GM23248 (cell line): ENCODE data around the gene PTCHD1. TPM values are rescaled to one million over a fixed set of nuclear protein-coding genes. Genes with fewer than 3 reads are reported as not detected.

ENCODE experiments used
- DNase-seq: peaks from one replicate; pipeline ENCODE4 v3.0.0-alpha.2; 2015
- H2AFZ ChIP-seq: fragments of 200-600 bp; sonication (generic); 2 replicates; pipeline ENCODE4 v1.6.1; 2016; ENCODE audit warnings: antibody characterized with exemption
- H3F3A ChIP-seq: fragments of 200-600 bp; sonication (generic); 2 replicates; pipeline ENCODE4 v1.6.1; 2016; ENCODE audit warnings: mild to moderate bottlenecking, antibody characterized with exemption, mixed run types; ENCODE audit not compliant: insufficient read depth
- H3K27ac ChIP-seq: fragments of 200-600 bp; sonication (generic); 2 replicates; pipeline ENCODE4 v1.5.1; 2016; ENCODE audit warnings: mild to moderate bottlenecking
- H3K27me3 ChIP-seq: fragments of 200-600 bp; sonication (generic); replicated peaks from 2 replicates; pipeline ENCODE4 v1.6.1; 2016; ENCODE audit warnings: mild to moderate bottlenecking; ENCODE audit not compliant: insufficient read depth
- H3K36me3 ChIP-seq: fragments of 200-600 bp; sonication (generic); 2 replicates; pipeline ENCODE4 v1.6.1; 2016; ENCODE audit warnings: low read depth, mild to moderate bottlenecking
- H3K4me1 ChIP-seq: fragments of 200-600 bp; sonication (generic); 2 replicates; pipeline ENCODE4 v1.6.1; 2016; ENCODE audit warnings: mild to moderate bottlenecking; ENCODE audit not compliant: insufficient read depth
- H3K4me2 ChIP-seq: fragments of 200-600 bp; sonication (generic); one replicate; pipeline ENCODE4 v1.6.1; 2016; ENCODE audit warnings: mild to moderate bottlenecking; ENCODE audit not compliant: unreplicated experiment
- H3K4me3 ChIP-seq: fragments of 200-600 bp; sonication (generic); 2 replicates; pipeline ENCODE4 v1.5.1; 2016; ENCODE audit warnings: mild to moderate bottlenecking
- H3K79me2 ChIP-seq: fragments of 200-600 bp; sonication (generic); 2 replicates; pipeline ENCODE4 v1.6.1; 2016; ENCODE audit warnings: mild to moderate bottlenecking; ENCODE audit not compliant: insufficient read depth
- H3K9ac ChIP-seq: fragments of 200-600 bp; sonication (generic); 2 replicates; pipeline ENCODE4 v1.6.1; 2016; ENCODE audit warnings: mild to moderate bottlenecking
- H3K9me2 ChIP-seq: fragments of 200-600 bp; sonication (generic); 2 replicates; pipeline ENCODE4 v1.6.1; 2016; ENCODE audit warnings: mixed run types, mild to moderate bottlenecking, moderate library complexity; ENCODE audit not compliant: insufficient read depth
- H3K9me3 ChIP-seq: fragments of 200-600 bp; sonication (generic); one replicate; pipeline ENCODE4 v1.6.1; 2017; ENCODE audit warnings: low read depth
- H4K20me1 ChIP-seq: fragments of 200-600 bp; sonication (generic); 2 replicates; pipeline ENCODE4 v1.6.0; 2016; ENCODE audit not compliant: insufficient read depth
- EZH2 ChIP-seq: fragments of 200-600 bp; sonication (generic); IDR thresholded peaks from 2 replicates; pipeline ENCODE4 v1.6.1; 2018; ENCODE audit warnings: antibody characterized with exemption, mild to moderate bottlenecking; ENCODE audit not compliant: insufficient read depth, poor library complexity, severe bottlenecking
- EZH2phosphoT487 ChIP-seq: fragments of 200-600 bp; sonication (generic); IDR thresholded peaks from 2 replicates; pipeline ENCODE4 v1.6.1; 2018; ENCODE audit warnings: antibody characterized with exemption, moderate library complexity, mild to moderate bottlenecking, low read depth; ENCODE audit not compliant: insufficient read depth
- WGBS, 2 experiments: methylation state at CpG; one replicate each; pipeline ENCODE4 v1.1.6; 2015 to 2017; ENCODE audit warnings: low lambda C conversion rate in 2 of 2, low coverage in 1 of 2; ENCODE audit errors: missing lambda C conversion rate in 2 of 2; 5-methylcytosine and 5-hydroxymethylcytosine counted together
- in situ Hi-C: fragments of 300-500 bp; cut with MboI; formaldehyde crosslinking; loops from 2 replicates; pipeline ENCODE4 v1.15.0; 2020
- polyA plus RNA-seq: library from polyadenylated mRNA; unstranded; fragments of >200 nt; fragmentation: Nextera tagmentation; extraction: Ambion mirVana; gene quantifications from 2 replicates; pipeline ENCODE4 v1.2.1, GENCODE V29; 2016
- total RNA-seq: library from RNA; depleted of rRNA; stranded (reverse); fragments of >200 nt; shearing (Covaris generic); gene quantifications from 2 replicates; pipeline ENCODE4 v1.2.3, GENCODE V29; 2014

Gene PTCHD1
- total and polyA plus RNA-seq, 2 experiments from 2014 or later: not detected

DNA sequence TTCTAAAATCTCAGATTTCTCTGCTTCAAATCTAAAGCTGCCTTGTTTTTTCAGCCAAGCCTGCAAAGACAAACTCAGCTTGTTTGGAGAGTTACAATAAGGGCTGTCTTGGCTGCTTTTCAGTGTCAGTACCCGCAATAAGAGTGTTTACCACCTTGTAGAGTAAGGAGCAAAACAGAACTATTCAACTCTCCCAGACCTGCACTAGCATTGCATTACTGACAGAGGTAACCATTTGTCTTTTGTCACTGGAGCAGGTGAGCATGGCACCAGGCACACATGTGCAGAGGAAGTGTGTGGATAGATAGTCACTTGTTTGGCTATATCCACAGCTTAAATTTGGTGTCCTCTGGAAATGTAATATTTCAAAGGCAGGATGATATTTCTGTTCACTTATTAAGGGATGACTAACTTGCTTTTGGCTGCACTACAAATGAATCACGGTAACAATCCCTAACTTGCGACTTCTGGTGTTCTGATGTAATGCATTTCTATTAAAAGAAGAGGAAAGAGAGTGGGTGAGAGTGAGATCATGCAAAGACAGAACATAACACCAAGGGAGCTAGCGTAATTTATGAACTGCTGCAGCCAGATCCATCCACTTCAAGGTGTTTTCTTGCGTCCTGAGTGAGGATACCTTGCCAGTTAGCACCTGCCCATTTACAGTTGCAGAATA, 38.6 kb downstream of the PTCHD1 start:
- Histone ChIP-seq H3K27me3 (no peaks in the 10 kb centered on the region; the same call in 1 of the 2 replicates), H3F3A (0 out of 2 replicates have a peak, but pooled peaks cover 4% of the 10 kb centered on the region), H3K9me2 (no peaks in the 10 kb centered on the region), H4K20me1 (no peaks in the 10 kb centered on the region), H3K4me2 (peak overlapping the region; percentile 48), H3K79me2 (no peaks in the 10 kb centered on the region), H2AFZ (no peak overlapping the region), H3K9ac (no peak overlapping the region), H3K36me3 (no peaks in the 10 kb centered on the region), H3K4me1 (peaks cover 4% of the 10 kb centered on the region), H3K27ac (no peak overlapping the region), H3K9me3 (no peaks in the 10 kb centered on the region), H3K4me3 (no peak overlapping the region)
- TF ChIP-seq EZH2phosphoT487: no peak
- TF ChIP-seq EZH2: no peak
- in situ Hi-C loops: no loop called here
- 2% methylated on average over 5 of the region's 5 CpGs for WGBS, 2 experiments
- DNase-seq: peak; percentile 81

DNA sequence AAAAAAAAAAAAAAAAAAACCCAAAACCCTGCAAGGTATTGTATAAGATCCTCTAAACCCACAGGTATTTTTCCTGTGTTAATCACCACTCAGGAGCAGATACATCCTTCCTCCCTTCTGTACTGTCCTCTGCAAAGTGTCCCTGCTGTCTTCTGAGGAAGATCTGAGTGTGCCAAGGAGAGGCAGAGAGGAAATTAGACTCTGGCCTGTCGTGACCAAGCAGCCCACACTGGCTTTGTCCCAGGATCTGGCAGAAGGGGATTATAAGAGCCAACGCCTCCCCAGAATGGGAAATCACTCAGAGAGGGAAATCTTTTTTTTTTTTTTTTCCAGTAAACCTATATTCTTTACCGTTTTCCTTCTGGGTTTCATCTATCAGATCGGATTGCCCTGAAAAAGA, 39.6 kb downstream of the PTCHD1 start:
- H3K27ac ChIP-seq: no peak overlapping the region
- peak; percentile 2 for DNase-seq

DNA sequence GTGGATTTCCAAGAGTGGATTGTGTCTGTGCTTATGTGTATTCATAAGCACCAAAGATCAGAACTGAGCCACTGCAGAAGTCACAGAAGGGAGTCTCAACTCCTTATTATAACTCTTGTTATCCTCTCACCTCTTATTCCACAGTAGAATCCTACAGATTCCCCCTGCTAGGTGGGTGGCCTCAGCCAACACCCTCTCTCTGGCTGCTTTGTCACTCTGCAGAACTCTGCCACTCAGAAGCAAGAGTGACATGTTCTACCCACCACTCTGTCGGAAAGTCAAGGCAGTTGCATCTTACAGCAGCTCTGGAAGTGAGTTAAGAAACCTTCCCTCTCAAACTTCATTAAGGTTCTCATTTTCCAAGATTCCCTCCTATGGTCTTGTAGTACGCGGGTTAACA, 41.9 kb downstream of the PTCHD1 start:
- WGBS, 2 experiments: 57 to 59% methylated on average over 3 of the region's 3 CpGs

More for the DNA sequence above, 39.6 kb downstream of the PTCHD1 start:
- Histone ChIP-seq H3F3A (0 out of 2 replicates have a peak, but pooled peaks cover 4% of the 10 kb centered on the region), H3K27me3 (no peaks in the 10 kb centered on the region; the same call in 1 of the 2 replicates), H3K4me3 (no peak overlapping the region), H3K79me2 (no peaks in the 10 kb centered on the region), H3K9me2 (no peaks in the 10 kb centered on the region), H3K4me2 (no peak overlapping the region), H3K9ac (no peak overlapping the region), H3K36me3 (no peaks in the 10 kb centered on the region), H2AFZ (no peak overlapping the region), H4K20me1 (no peaks in the 10 kb centered on the region), H3K4me1 (peaks cover 4% of the 10 kb centered on the region), H3K9me3 (no peaks in the 10 kb centered on the region)
- TF ChIP-seq EZH2phosphoT487 (no peak), EZH2 (no peak)
- in situ Hi-C loops: no loop called here
- 31 to 51% methylated on average over 3 to 4 of the region's 4 CpGs for WGBS, 2 experiments

DNA sequence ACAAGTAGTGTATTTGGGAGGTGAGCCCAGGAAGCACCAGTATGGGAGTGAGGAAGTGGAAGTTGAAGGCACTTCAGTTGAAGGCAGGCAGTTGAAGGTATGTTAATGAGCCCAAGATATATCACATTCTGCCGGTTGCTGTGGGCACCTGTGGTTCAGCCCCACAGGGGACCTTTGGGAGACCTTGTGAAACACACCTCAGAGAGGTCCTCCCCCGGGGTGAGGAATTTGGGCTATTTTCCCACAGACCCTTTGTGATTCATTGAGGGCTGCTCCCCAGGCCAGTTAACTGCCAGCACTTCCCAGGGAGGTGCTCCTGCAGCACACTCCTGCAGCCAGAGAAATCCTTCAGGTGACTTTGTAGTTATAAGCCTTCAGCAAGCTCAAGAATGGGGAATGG, 45.9 kb downstream of the PTCHD1 start:
- WGBS, 2 experiments: 53 to 83% methylated on average over 1 to 2 of the region's 2 CpGs

More for the DNA sequence above, 41.9 kb downstream of the PTCHD1 start:
- no peak overlapping the region for H3K4me2 ChIP-seq
- 0 out of 2 replicates have a peak, but pooled peaks cover 4% of the 10 kb centered on the region for H3F3A ChIP-seq
- H4K20me1 ChIP-seq: no peaks in the 10 kb centered on the region
- H2AFZ ChIP-seq: no peak overlapping the region
- no peak overlapping the region for H3K27ac ChIP-seq
- in situ Hi-C loops: no loop called here
- DNase-seq: no peak
- no peaks in the 10 kb centered on the region; the same call in 1 of the 2 replicates for H3K27me3 ChIP-seq
- TF ChIP-seq EZH2phosphoT487: no peak
- TF ChIP-seq EZH2: no peak
- no peaks in the 10 kb centered on the region for H3K9me3 ChIP-seq
- H3K79me2 ChIP-seq: no peaks in the 10 kb centered on the region
- no peak overlapping the region for H3K4me3 ChIP-seq
- no peak overlapping the region for H3K9ac ChIP-seq
- no peaks in the 10 kb centered on the region for H3K36me3 ChIP-seq
- peaks cover 4% of the 10 kb centered on the region for H3K4me1 ChIP-seq
- no peaks in the 10 kb centered on the region for H3K9me2 ChIP-seq

More for the DNA sequence above, 45.9 kb downstream of the PTCHD1 start:
- Histone ChIP-seq H3K36me3 (no peaks in the 10 kb centered on the region), H3K27ac (no peak overlapping the region), H3K9me3 (no peaks in the 10 kb centered on the region), H3K79me2 (no peaks in the 10 kb centered on the region), H3K4me3 (no peak overlapping the region), H3K4me2 (no peak overlapping the region), H3F3A (no peaks in the 10 kb centered on the region), H3K9ac (no peak overlapping the region), H3K9me2 (no peaks in the 10 kb centered on the region), H3K4me1 (peaks cover 5% of the 10 kb centered on the region; the same call in 1 of the 2 replicates), H2AFZ (no peak overlapping the region), H3K27me3 (no peaks in the 10 kb centered on the region), H4K20me1 (no peaks in the 10 kb centered on the region)
- DNase-seq: no peak
- in situ Hi-C loops: no loop called here
- TF ChIP-seq EZH2 (no peak), EZH2phosphoT487 (no peak)
